NT2/D1 (cell line): Measurements from ENCODE around the gene MPRIP.

Source experiments
- SUZ12 ChIP-seq: IDR thresholded peaks from 2 replicates; pipeline ENCODE4 v1.6.1; 2011; ENCODE audit not compliant: insufficient read length, insufficient read depth; ENCODE audit errors: extremely low read depth
- YY1 ChIP-seq: IDR thresholded peaks from 2 replicates; pipeline ENCODE4 v1.6.1; 2011; ENCODE audit not compliant: insufficient read length, insufficient read depth
- ZNF274 ChIP-seq: IDR thresholded peaks from 2 replicates; pipeline ENCODE4 v1.6.1; 2011; ENCODE audit warnings: mild to moderate bottlenecking, low read depth, low read length

- TF ChIP-seq SUZ12: no peak
- no peak for TF ChIP-seq YY1
- TF ChIP-seq ZNF274: no peak
These were observed 85.6 kb downstream of the MPRIP start for GRCh38 chr17:17127730-17128291.
